ENCODE data around the gene UBR4.

Gene UBR4

DNA sequence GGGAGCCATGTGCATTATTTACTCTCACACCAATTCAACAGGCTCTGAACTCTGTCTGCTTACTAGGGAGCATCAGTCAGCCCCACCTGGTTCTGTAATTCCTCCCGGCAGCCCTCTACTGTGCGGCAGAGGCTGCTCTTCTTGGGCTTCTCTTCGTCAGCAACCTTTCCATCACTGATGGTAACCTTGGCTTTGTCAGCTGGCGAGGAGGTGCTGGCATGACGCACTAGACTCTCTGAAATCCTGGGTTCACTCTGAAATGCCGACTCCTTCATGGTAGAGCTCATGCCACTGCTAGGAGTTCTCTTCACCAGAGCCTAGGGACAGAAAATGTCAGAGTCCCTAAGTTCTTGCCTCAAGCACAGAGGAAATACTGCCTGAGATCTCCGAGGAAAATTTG, 49.2 kb downstream of the UBR4 start:
- Histone ChIP-seq H4K20me1 (ENCODE audit: control insufficient read depth, insufficient read depth, low read depth, low read length) (no peaks in the 10 kb centered on the region), H3K4me1 (ENCODE audit: control insufficient read depth, low read length) (no peaks in the 10 kb centered on the region), H3K27ac (ENCODE audit: low read depth, low read length) (no peak overlapping the region), H3K4me2 (ENCODE audit: low read length) (no peak overlapping the region), H3K27me3 (ENCODE audit: control insufficient read depth, low read length) (no peaks in the 10 kb centered on the region), H3K79me2 (ENCODE audit: control insufficient read depth, low read length) (no peaks in the 10 kb centered on the region), H3K36me3 (ENCODE audit: control insufficient read depth, low read length) (peaks cover 98% of the 10 kb centered on the region), H3K4me3 (ENCODE audit: low read length) (no peak overlapping the region), H3F3A (ENCODE audit: control insufficient read depth, insufficient read depth) (no peaks in the 10 kb centered on the region), H3K9me3 (ENCODE audit: control insufficient read depth, insufficient read depth, low read length) (no peaks in the 10 kb centered on the region), H3K9me2 (replicated peaks; ENCODE audit: control insufficient read depth, low read length) (no peaks in the 10 kb centered on the region)
- TF ChIP-seq EZH2phosphoT487 (IDR thresholded peaks at IDR 0.05; ENCODE audit: borderline replicate concordance, low read length), result no peak
- TF ChIP-seq, protein P1, sequence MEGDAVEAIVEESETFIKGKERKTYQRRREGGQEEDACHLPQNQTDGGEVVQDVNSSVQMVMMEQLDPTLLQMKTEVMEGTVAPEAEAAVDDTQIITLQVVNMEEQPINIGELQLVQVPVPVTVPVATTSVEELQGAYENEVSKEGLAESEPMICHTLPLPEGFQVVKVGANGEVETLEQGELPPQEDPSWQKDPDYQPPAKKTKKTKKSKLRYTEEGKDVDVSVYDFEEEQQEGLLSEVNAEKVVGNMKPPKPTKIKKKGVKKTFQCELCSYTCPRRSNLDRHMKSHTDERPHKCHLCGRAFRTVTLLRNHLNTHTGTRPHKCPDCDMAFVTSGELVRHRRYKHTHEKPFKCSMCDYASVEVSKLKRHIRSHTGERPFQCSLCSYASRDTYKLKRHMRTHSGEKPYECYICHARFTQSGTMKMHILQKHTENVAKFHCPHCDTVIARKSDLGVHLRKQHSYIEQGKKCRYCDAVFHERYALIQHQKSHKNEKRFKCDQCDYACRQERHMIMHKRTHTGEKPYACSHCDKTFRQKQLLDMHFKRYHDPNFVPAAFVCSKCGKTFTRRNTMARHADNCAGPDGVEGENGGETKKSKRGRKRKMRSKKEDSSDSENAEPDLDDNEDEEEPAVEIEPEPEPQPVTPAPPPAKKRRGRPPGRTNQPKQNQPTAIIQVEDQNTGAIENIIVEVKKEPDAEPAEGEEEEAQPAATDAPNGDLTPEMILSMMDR (IDR thresholded peaks at IDR 0.05; ENCODE audit: low read depth, low read length, poor library complexity, severe bottlenecking), result no peak

DNA sequence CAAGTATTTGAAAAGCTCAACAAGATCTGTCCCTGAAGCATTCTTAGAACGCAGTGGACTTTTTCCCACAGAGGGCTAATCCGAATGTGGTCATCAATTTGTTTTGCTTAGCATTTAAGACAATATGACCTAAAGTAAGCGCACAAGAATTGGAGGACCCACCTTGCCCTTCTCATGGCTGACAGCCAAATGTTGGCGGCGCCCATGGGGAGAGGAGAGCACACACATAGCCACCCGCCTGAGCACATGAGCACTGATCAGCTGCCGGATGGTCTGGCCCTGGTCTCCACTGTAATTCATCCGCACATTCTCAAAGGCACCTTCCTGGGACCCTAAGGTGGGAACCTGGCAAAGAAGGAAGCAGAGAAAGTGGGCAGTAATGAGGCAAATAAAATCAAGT, 52.4 kb downstream of the UBR4 start:
- H3K9me2 ChIP-seq (replicated peaks; ENCODE audit: control insufficient read depth, low read length), result no peaks in the 10 kb centered on the region
- H3F3A ChIP-seq (ENCODE audit: control insufficient read depth, insufficient read depth), result no peaks in the 10 kb centered on the region
- TF ChIP-seq, protein P1 (IDR thresholded peaks at IDR 0.05; ENCODE audit: low read depth, low read length, poor library complexity, severe bottlenecking), result no peak
- TF ChIP-seq EZH2phosphoT487 (IDR thresholded peaks at IDR 0.05; ENCODE audit: borderline replicate concordance, low read length), result no peak
- no peak overlapping the region for H3K4me2 ChIP-seq (ENCODE audit: low read length)
- no peaks in the 10 kb centered on the region for H3K79me2 ChIP-seq (ENCODE audit: control insufficient read depth, low read length)
- no peak overlapping the region for H3K27ac ChIP-seq (ENCODE audit: low read depth, low read length)
- H3K36me3 ChIP-seq (ENCODE audit: control insufficient read depth, low read length), result peaks cover 98% of the 10 kb centered on the region
- H3K4me3 ChIP-seq (ENCODE audit: low read length), result no peak overlapping the region
- H3K4me1 ChIP-seq (ENCODE audit: control insufficient read depth, low read length), result no peaks in the 10 kb centered on the region
- no peaks in the 10 kb centered on the region for H3K9me3 ChIP-seq (ENCODE audit: control insufficient read depth, insufficient read depth, low read length)
- no peaks in the 10 kb centered on the region for H4K20me1 ChIP-seq (ENCODE audit: control insufficient read depth, insufficient read depth, low read depth, low read length)
- H3K27me3 ChIP-seq (ENCODE audit: control insufficient read depth, low read length), result no peaks in the 10 kb centered on the region

DNA sequence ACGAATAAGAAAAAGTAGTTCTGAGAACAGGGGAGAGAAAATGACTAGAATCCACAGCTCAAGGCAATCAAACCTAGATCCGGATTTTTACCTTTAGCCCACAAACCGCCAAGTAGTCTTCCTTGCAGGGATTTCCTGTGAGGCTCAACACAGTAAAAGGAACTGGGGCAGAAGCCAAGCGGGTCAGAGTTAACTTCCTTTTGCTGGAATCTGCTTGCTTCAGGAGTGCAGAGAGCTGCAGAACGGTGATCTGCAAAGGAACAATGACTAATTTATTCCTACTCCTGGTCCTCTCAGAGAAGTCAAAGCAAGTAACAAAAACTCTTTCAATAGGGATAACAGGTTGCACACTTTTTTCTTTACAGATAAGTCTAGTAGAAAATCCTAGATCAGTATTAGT, 53.4 kb downstream of the UBR4 start:
- no peaks in the 10 kb centered on the region for H4K20me1 ChIP-seq (ENCODE audit: control insufficient read depth, insufficient read depth, low read depth, low read length)
- H3K4me2 ChIP-seq (ENCODE audit: low read length), result no peak overlapping the region
- H3F3A ChIP-seq (ENCODE audit: control insufficient read depth, insufficient read depth), result no peaks in the 10 kb centered on the region
- no peaks in the 10 kb centered on the region for H3K79me2 ChIP-seq (ENCODE audit: control insufficient read depth, low read length)
- H3K27ac ChIP-seq (ENCODE audit: low read depth, low read length), result no peak overlapping the region
- TF ChIP-seq, protein P1 (IDR thresholded peaks at IDR 0.05; ENCODE audit: low read depth, low read length, poor library complexity, severe bottlenecking), result no peak
- no peak for TF ChIP-seq EZH2phosphoT487 (IDR thresholded peaks at IDR 0.05; ENCODE audit: borderline replicate concordance, low read length)
- H3K9me3 ChIP-seq (ENCODE audit: control insufficient read depth, insufficient read depth, low read length), result no peaks in the 10 kb centered on the region
- no peak overlapping the region for H3K4me3 ChIP-seq (ENCODE audit: low read length)
- no peaks in the 10 kb centered on the region for H3K9me2 ChIP-seq (replicated peaks; ENCODE audit: control insufficient read depth, low read length)
- no peaks in the 10 kb centered on the region for H3K27me3 ChIP-seq (ENCODE audit: control insufficient read depth, low read length)
- peaks cover 98% of the 10 kb centered on the region for H3K36me3 ChIP-seq (ENCODE audit: control insufficient read depth, low read length)
- no peaks in the 10 kb centered on the region for H3K4me1 ChIP-seq (ENCODE audit: control insufficient read depth, low read length)

DNA sequence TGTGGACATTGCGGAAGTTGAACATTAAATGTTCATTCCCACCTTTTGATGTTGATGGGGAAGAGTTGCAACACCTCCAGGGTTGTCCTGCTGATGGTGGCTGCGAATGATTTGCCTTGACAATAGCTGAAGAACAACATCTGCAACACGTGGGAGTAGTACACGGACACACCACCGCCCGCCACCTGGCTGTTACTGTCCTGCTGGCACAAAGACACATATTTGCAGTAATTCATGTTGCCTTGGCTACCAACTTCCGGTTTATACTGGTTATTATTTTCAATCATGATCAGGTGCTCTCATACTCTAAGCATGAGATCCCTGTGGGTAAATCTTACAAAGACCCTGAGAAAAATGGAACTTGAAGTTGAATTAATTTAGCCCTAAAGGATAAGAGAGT, 55.2 kb downstream of the UBR4 start:
- Histone ChIP-seq H3K27me3 (ENCODE audit: control insufficient read depth, low read length) (no peaks in the 10 kb centered on the region), H3K4me1 (ENCODE audit: control insufficient read depth, low read length) (no peaks in the 10 kb centered on the region), H3K9me3 (ENCODE audit: control insufficient read depth, insufficient read depth, low read length) (no peaks in the 10 kb centered on the region), H3K79me2 (ENCODE audit: control insufficient read depth, low read length) (no peaks in the 10 kb centered on the region), H3K4me3 (ENCODE audit: low read length) (no peak overlapping the region), H3K36me3 (ENCODE audit: control insufficient read depth, low read length) (peaks cover 98% of the 10 kb centered on the region), H4K20me1 (ENCODE audit: control insufficient read depth, insufficient read depth, low read depth, low read length) (no peaks in the 10 kb centered on the region), H3K4me2 (ENCODE audit: low read length) (no peak overlapping the region), H3K9me2 (replicated peaks; ENCODE audit: control insufficient read depth, low read length) (no peaks in the 10 kb centered on the region), H3K27ac (ENCODE audit: low read depth, low read length) (no peak overlapping the region), H3F3A (ENCODE audit: control insufficient read depth, insufficient read depth) (no peaks in the 10 kb centered on the region)
- no peak for TF ChIP-seq EZH2phosphoT487 (IDR thresholded peaks at IDR 0.05; ENCODE audit: borderline replicate concordance, low read length)
- TF ChIP-seq, protein P1 (IDR thresholded peaks at IDR 0.05; ENCODE audit: low read depth, low read length, poor library complexity, severe bottlenecking), result no peak

Data from DOHH2 (cell line).